MCF 10A (cell line): Measurements from ENCODE around the gene USP11. TPM values are rescaled to one million over a fixed set of nuclear protein-coding genes. Genes with fewer than 3 reads are reported as not detected.

ENCODE experiments used
- BruUV-seq: library from RNA; stranded (reverse); fragments of 400-500 nt; replicated peaks from 2 replicates; lab custom pipeline; 2021; lab: Mats Ljungman, UMichigan
- CTCF ChIA-PET: fragments of 300-600 bp; sonication (Branson Sonifier 250); formaldehyde crosslinking; extraction: SDS; loops from one replicate; lab custom pipeline; 2021; ENCODE audit warnings: antibody characterized with exemption, inconsistent platforms; lab: Yijun Ruan, JAX
- POLR2A ChIA-PET: fragments of 300-600, 350-650 bp; sonication (Branson Sonifier 250); formaldehyde crosslinking; extraction: SDS; loops from one replicate; lab custom pipeline; 2020; ENCODE audit warnings: antibody characterized with exemption, inconsistent platforms; lab: Yijun Ruan, JAX
- DNase-seq: peaks from one replicate; pipeline ENCODE4 v3.0.0-alpha.2; 2018; ENCODE audit not compliant: unreplicated experiment
- H3K27ac Mint-ChIP-seq: one replicate; pipeline ENCODE4 v1.8.0; 2022; ENCODE audit warnings: mild to moderate bottlenecking, low read depth, mixed read lengths; ENCODE audit not compliant: unreplicated experiment
- H3K27me3 Mint-ChIP-seq: one replicate; pipeline ENCODE4 v1.8.0; 2022; ENCODE audit warnings: mixed read lengths; ENCODE audit not compliant: insufficient read depth, unreplicated experiment
- H3K36me3 Mint-ChIP-seq: one replicate; pipeline ENCODE4 v1.8.0; 2022; ENCODE audit warnings: mild to moderate bottlenecking, moderate library complexity, mixed read lengths; ENCODE audit not compliant: insufficient read depth, unreplicated experiment
- H3K4me1 Mint-ChIP-seq: one replicate; pipeline ENCODE4 v1.8.0; 2022; ENCODE audit warnings: mixed read lengths; ENCODE audit not compliant: insufficient read depth, unreplicated experiment
- H3K4me3 Mint-ChIP-seq: one replicate; pipeline ENCODE4 v1.8.0; 2022; ENCODE audit warnings: mild to moderate bottlenecking, moderate library complexity, mixed read lengths; ENCODE audit not compliant: unreplicated experiment
- H3K9me3 Mint-ChIP-seq: one replicate; pipeline ENCODE4 v1.8.0; 2022; ENCODE audit warnings: mixed read lengths; ENCODE audit not compliant: unreplicated experiment
- CTCF ChIP-seq: fragments of 200-600 bp; IDR thresholded peaks from one replicate; pipeline ENCODE4 v1.8.0; 2022; ENCODE audit warnings: antibody characterized with exemption, mild to moderate bottlenecking; ENCODE audit not compliant: unreplicated experiment
- intact Hi-C: fragments of 100-400 bp; cut with micrococcal nuclease; formaldehyde crosslinking; loops from 2 replicates; pipeline ENCODE4 v1.14.1; 2022
- total RNA-seq: library from RNA; stranded (reverse); gene quantifications from 2 replicates; pipeline ENCODE4 v1.2.3, GENCODE V29; 2022

The USP11 gene
- total RNA-seq, 1 experiment from 2014 or later = 20.3 TPM

GRCh38 chrX:47202316-47202715, 30.5 kb upstream of the USP11 start:
- ChIA-PET CTCF (interaction anchor here (1.2 kb wide), 1 partner anchor 181 kb away, joined by 8 read pairs; no protein-coding TSS in a partner anchor), POLR2A (no interaction called here)
- no peaks in the 10 kb centered on the region for H3K9me3 Mint-ChIP-seq
- TF ChIP-seq CTCF = no peak
- BruUV-seq = no TSS peak
- H3K27ac Mint-ChIP-seq = no peak overlapping the region
- H3K4me3 Mint-ChIP-seq = no peak overlapping the region
- peaks cover under 1% of the 10 kb centered on the region for H3K4me1 Mint-ChIP-seq
- intact Hi-C loops = no loop called here
- no peak for DNase-seq
- no peaks in the 10 kb centered on the region for H3K27me3 Mint-ChIP-seq
- H3K36me3 Mint-ChIP-seq = peaks cover 92% of the 10 kb centered on the region

- ChIA-PET CTCF (no interaction called here), POLR2A (interaction anchor here (1.1 kb wide), 1 partner anchor 30 kb away, joined by 4 read pairs; the partner anchor contains the start of gene USP11)
- no peak for DNase-seq
- BruUV-seq = no TSS peak
- intact Hi-C loops = no loop called here
- H3K36me3 Mint-ChIP-seq = peaks cover 95% of the 10 kb centered on the region
- no peak for TF ChIP-seq CTCF
- no peaks in the 10 kb centered on the region for H3K27me3 Mint-ChIP-seq
- H3K9me3 Mint-ChIP-seq = no peaks in the 10 kb centered on the region
- H3K27ac Mint-ChIP-seq = no peak overlapping the region
- H3K4me3 Mint-ChIP-seq = no peak overlapping the region
- H3K4me1 Mint-ChIP-seq = no peaks in the 10 kb centered on the region
Observed at GRCh38 chrX:47202877-47203276, 29.9 kb upstream of the USP11 start.

DNA sequence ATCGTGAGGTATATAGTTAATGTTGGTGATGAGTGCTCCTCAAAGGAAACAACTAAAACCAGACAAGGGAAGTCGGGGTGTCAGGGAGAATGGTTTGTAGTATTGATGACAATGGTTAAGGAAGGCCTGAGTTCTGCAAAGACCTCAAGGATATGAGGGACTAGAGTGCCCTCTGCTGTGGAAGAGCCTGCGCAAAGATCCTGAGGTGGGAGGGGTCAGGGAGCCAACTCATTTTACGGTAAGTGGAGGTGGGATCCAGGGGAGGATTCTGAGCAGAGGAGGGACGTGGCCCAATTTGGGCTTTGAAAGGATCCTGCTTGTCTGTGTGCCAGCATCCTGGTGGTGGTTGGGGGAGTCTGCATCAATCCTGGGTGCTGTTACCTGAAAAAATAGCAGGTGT, 27.8 kb upstream of the USP11 start:
- intact Hi-C loops = no loop called here
- H3K27ac Mint-ChIP-seq = no peak overlapping the region
- H3K9me3 Mint-ChIP-seq = no peaks in the 10 kb centered on the region
- no peak for TF ChIP-seq CTCF
- no peaks in the 10 kb centered on the region for H3K27me3 Mint-ChIP-seq
- ChIA-PET POLR2A (interaction anchor here (1.2 to 2.8 kb wide), 2 partner anchors 11 to 12 kb away, joined by 3 to 16 read pairs; partner anchors contain the start of gene CDK16), CTCF (no interaction called here)
- no peak for DNase-seq
- no peak overlapping the region for H3K4me3 Mint-ChIP-seq
- H3K4me1 Mint-ChIP-seq = no peaks in the 10 kb centered on the region
- BruUV-seq = no TSS peak
- peaks cover 98% of the 10 kb centered on the region for H3K36me3 Mint-ChIP-seq

DNA sequence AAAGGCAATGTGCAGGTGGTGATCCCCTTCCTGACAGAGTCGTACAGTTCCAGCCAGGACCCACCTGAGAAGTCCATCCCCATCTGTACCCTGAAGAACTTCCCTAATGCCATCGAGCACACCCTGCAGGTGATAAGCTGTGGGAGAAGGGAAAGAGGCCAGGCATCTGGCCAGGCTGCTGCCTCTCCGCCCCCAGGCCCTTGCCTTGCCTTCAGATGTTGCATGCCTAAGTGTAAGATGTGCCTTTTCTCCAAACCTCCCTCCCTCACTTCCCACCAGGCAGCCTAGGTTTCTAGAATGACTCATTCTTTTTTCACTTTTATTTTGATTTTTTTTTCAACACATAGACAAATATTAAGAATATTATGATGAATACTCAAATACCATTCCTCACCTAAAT, 26.5 kb upstream of the USP11 start:
- DNase-seq = peak; percentile 52
- Mint-ChIP-seq H3K4me3 (no peak overlapping the region), H3K27ac (peak overlapping the region; percentile 39), H3K27me3 (no peaks in the 10 kb centered on the region), H3K4me1 (peaks cover 3% of the 10 kb centered on the region), H3K36me3 (peaks cover 98% of the 10 kb centered on the region), H3K9me3 (no peaks in the 10 kb centered on the region)
- ChIA-PET CTCF (interaction anchor here (0.9 kb wide), 1 partner anchor 15 kb away, joined by 3 read pairs; no protein-coding TSS in a partner anchor), POLR2A (interaction anchor here (2.8 kb wide), 1 partner anchor 11 kb away, joined by 16 read pairs; the partner anchor contains the start of gene CDK16)
- TF ChIP-seq CTCF = no peak
- no TSS peak for BruUV-seq
- intact Hi-C loops = no loop called here
